ENCODE measurements around the gene FOXD1. TPM values are rescaled to one million over a fixed set of nuclear protein-coding genes. Genes with fewer than 3 reads are reported as not detected.

Gene FOXD1
- total and polyA plus RNA-seq, 11 donors: 0.06 to 0.18 TPM; not detected in 9

- ATAC-seq (no peak), DNase-seq (no peak)
- 38 to 85% (median 62%) methylated on average over 1 of the region's 1 CpG for WGBS, 4 donors
- Histone ChIP-seq H3K4me1 (peaks cover 0 to 15% (median 8%) of the 10 kb centered on the region in 12 donors), H3K36me3 (no peaks in the 10 kb centered on the region), H3K9me3 (no peaks in the 10 kb centered on the region), H3K27ac (no peak overlapping the region), H3K4me3 (no peak overlapping the region), H3K27me3 (peaks cover 43 to 100% (median 80%) of the 10 kb centered on the region in 9 donors)
- intact Hi-C loops (cut with DNase I): no loop called here
- TF ChIP-seq CTCF (IDR thresholded peaks at IDR 0.05) (no peak), POLR2A (IDR thresholded peaks at IDR 0.05) (no peak)
Measured at GRCh38 chr5:73422164-73422563, 26.4 kb downstream of the FOXD1 start.

- Histone ChIP-seq H3K27ac (no peak overlapping the region), H3K4me3 (no peak overlapping the region), H3K4me1 (peaks cover 0 to 15% (median 8%) of the 10 kb centered on the region in 12 donors), H3K36me3 (no peaks in the 10 kb centered on the region), H3K27me3 (peaks cover 48 to 100% (median 91%) of the 10 kb centered on the region in 9 donors), H3K9me3 (no peaks in the 10 kb centered on the region)
- ATAC-seq: no peak
- 36 to 52% (median 44%) methylated on average over 3 of the region's 3 CpGs for WGBS, 4 donors
- DNase-seq: no peak
- TF ChIP-seq POLR2A (IDR thresholded peaks at IDR 0.05): no peak
- no peak for TF ChIP-seq CTCF (IDR thresholded peaks at IDR 0.05)
- intact Hi-C loops (cut with DNase I): no loop called here
Measured at GRCh38 chr5:73420666-73421065, 27.9 kb downstream of the FOXD1 start.

GRCh38 chr5:73419465-73420390 lies 28.8 kb downstream of the FOXD1 start:
- no peak for TF ChIP-seq CTCF (IDR thresholded peaks at IDR 0.05)
- no peak for TF ChIP-seq POLR2A (IDR thresholded peaks at IDR 0.05)
- ATAC-seq: peak in 1 of 4 donors; percentile 22
- Histone ChIP-seq H3K4me1 (peaks cover 0 to 15% (median 8%) of the 10 kb centered on the region in 12 donors), H3K27me3 (peaks cover 51 to 100% (median 82%) of the 10 kb centered on the region in 9 donors), H3K27ac (no peak overlapping the region), H3K9me3 (no peaks in the 10 kb centered on the region), H3K36me3 (no peaks in the 10 kb centered on the region), H3K4me3 (peak overlapping the region in 8 of 12 donors; percentile 16 to 40 (median 25))
- no peak for DNase-seq
- WGBS, 4 donors: 2 to 3% (median 2%) methylated on average over 44 to 79 of the region's 79 CpGs
- intact Hi-C loops (cut with DNase I): no loop called here

- Histone ChIP-seq H3K36me3 (no peaks in the 10 kb centered on the region), H3K4me3 (peak overlapping the region in 3 of 12 donors; percentile 18 to 31 (median 26)), H3K9me3 (no peaks in the 10 kb centered on the region), H3K4me1 (peaks cover 0 to 15% (median 8%) of the 10 kb centered on the region in 12 donors), H3K27me3 (peaks cover 51 to 100% (median 81%) of the 10 kb centered on the region in 9 donors), H3K27ac (no peak overlapping the region)
- DNase-seq: no peak
- TF ChIP-seq CTCF (IDR thresholded peaks at IDR 0.05): no peak
- no peak for TF ChIP-seq POLR2A (IDR thresholded peaks at IDR 0.05)
- intact Hi-C loops (cut with DNase I): no loop called here
- no peak for ATAC-seq
- WGBS, 4 donors: 12 to 27% (median 16%) methylated on average over 6 of the region's 6 CpGs
Measured at GRCh38 chr5:73419117-73419464, 29.5 kb downstream of the FOXD1 start.

Data from heart left ventricle (tissue), 16 donors.